ENCODE data around the gene YBEY. TPM values are rescaled to one million over a fixed set of nuclear protein-coding genes. Genes with fewer than 3 reads are reported as not detected.

Gene YBEY
- total RNA-seq, 1 experiment from 2014 or later, result 13.8 TPM

GRCh38 chr21:46291561-46291960 is 5.4 kb downstream of the YBEY start:
- no peak for DNase-seq
- Histone ChIP-seq H4K20me1 (ENCODE audit: insufficient read depth) (no peaks in the 10 kb centered on the region), H3K4me2 (no peak overlapping the region), H3K36me3 (ENCODE audit: low read depth) (no peaks in the 10 kb centered on the region; the same call in 1 of the 2 replicates), H3F3A (ENCODE audit: insufficient read depth, low read depth) (peaks cover 8% of the 10 kb centered on the region; the same call in 1 of the 2 replicates), H3K9me2 (ENCODE audit: insufficient read depth) (no peaks in the 10 kb centered on the region), H3K4me1 (replicated peaks; ENCODE audit: insufficient read depth) (0 out of 2 replicates have a peak, but pooled peaks cover 6% of the 10 kb centered on the region), H3K27me3 (ENCODE audit: insufficient read depth, low read depth) (no peaks in the 10 kb centered on the region), H2AFZ (no peak overlapping the region), H3K4me3 (no peak overlapping the region), H3K9me3 (ENCODE audit: insufficient read depth, low read depth) (no peaks in the 10 kb centered on the region), H3K79me2 (ENCODE audit: low read depth) (no peaks in the 10 kb centered on the region), H3K27ac (no peak overlapping the region)
- intact Hi-C loops (cut with micrococcal nuclease; ENCODE audit: unreplicated experiment), result no loop called here
- no TSS peak for BruUV-seq (replicated peaks)
- POLR2A ChIA-PET (ENCODE audit: unreplicated experiment), result no interaction called here
- TF ChIP-seq CTCF (conservative IDR thresholded peaks at IDR 0.05) (no peak), EZH2 (IDR thresholded peaks at IDR 0.05; ENCODE audit: low read depth) (no peak)
- CTCF ChIA-PET, result no interaction called here

- no peaks in the 10 kb centered on the region for H3K79me2 ChIP-seq (ENCODE audit: low read depth)
- H2AFZ ChIP-seq, result no peak overlapping the region
- CTCF ChIA-PET, result interaction anchor here (0.8 kb wide), 1 partner anchor 13 kb away, joined by 4 read pairs; no protein-coding TSS in a partner anchor
- POLR2A ChIA-PET (ENCODE audit: unreplicated experiment), result interaction anchor here (0.6 kb wide), 1 partner anchor 34 kb away, joined by 6 read pairs; no protein-coding TSS in a partner anchor
- no peak overlapping the region for H3K27ac ChIP-seq
- peak overlapping the region; percentile 42; the same call in 1 of the 2 replicates for H3K4me2 ChIP-seq
- H3K9me2 ChIP-seq (ENCODE audit: insufficient read depth), result no peaks in the 10 kb centered on the region
- DNase-seq, result peak; percentile 20 to 60
- no peaks in the 10 kb centered on the region for H3K36me3 ChIP-seq (ENCODE audit: low read depth)
- intact Hi-C loops (cut with micrococcal nuclease; ENCODE audit: unreplicated experiment), result no loop called here
- H3K9me3 ChIP-seq (ENCODE audit: insufficient read depth, low read depth), result no peaks in the 10 kb centered on the region
- no peaks in the 10 kb centered on the region for H3F3A ChIP-seq (ENCODE audit: insufficient read depth, low read depth)
- H3K4me3 ChIP-seq, result no peak overlapping the region
- no peaks in the 10 kb centered on the region for H3K27me3 ChIP-seq (ENCODE audit: insufficient read depth, low read depth)
- H4K20me1 ChIP-seq (ENCODE audit: insufficient read depth), result no peaks in the 10 kb centered on the region
- TF ChIP-seq EZH2 (IDR thresholded peaks at IDR 0.05; ENCODE audit: low read depth), result no peak
- no peak for TF ChIP-seq CTCF (conservative IDR thresholded peaks at IDR 0.05)
- H3K4me1 ChIP-seq (replicated peaks; ENCODE audit: insufficient read depth), result no peaks in the 10 kb centered on the region
- no TSS peak for BruUV-seq (replicated peaks)
Observed at GRCh38 chr21:46294647-46295176, 8.6 kb downstream of the YBEY start.

GRCh38 chr21:46295177-46295770 is 9.1 kb downstream of the YBEY start:
- TF ChIP-seq CTCF (conservative IDR thresholded peaks at IDR 0.05), result no peak
- no peak for TF ChIP-seq EZH2 (IDR thresholded peaks at IDR 0.05; ENCODE audit: low read depth)
- no peaks in the 10 kb centered on the region for H3K9me2 ChIP-seq (ENCODE audit: insufficient read depth)
- peak overlapping the region; percentile 42; the same call in 1 of the 2 replicates for H3K4me2 ChIP-seq
- intact Hi-C loops (cut with micrococcal nuclease; ENCODE audit: unreplicated experiment), result no loop called here
- no peaks in the 10 kb centered on the region for H3K9me3 ChIP-seq (ENCODE audit: insufficient read depth, low read depth)
- POLR2A ChIA-PET (ENCODE audit: unreplicated experiment), result no interaction called here
- H3K36me3 ChIP-seq (ENCODE audit: low read depth), result no peaks in the 10 kb centered on the region
- H3K79me2 ChIP-seq (ENCODE audit: low read depth), result no peaks in the 10 kb centered on the region
- no TSS peak for BruUV-seq (replicated peaks)
- H3K4me3 ChIP-seq, result no peak overlapping the region
- DNase-seq, result no peak
- H3K27ac ChIP-seq, result no peak overlapping the region
- H4K20me1 ChIP-seq (ENCODE audit: insufficient read depth), result no peaks in the 10 kb centered on the region
- H3K27me3 ChIP-seq (ENCODE audit: insufficient read depth, low read depth), result no peaks in the 10 kb centered on the region
- no peaks in the 10 kb centered on the region for H3K4me1 ChIP-seq (replicated peaks; ENCODE audit: insufficient read depth)
- H3F3A ChIP-seq (ENCODE audit: insufficient read depth, low read depth), result no peaks in the 10 kb centered on the region
- CTCF ChIA-PET, result no interaction called here
- no peak overlapping the region for H2AFZ ChIP-seq

Measured in PC-9 (cell line).